Gastrocnemius medialis (tissue), 4 donors: ENCODE results near the gene DYNC2LI1.

Source experiments
- POLR2A ChIP-seq, 2 donors: fragments of 450-650 bp; IDR thresholded peaks; one replicate each; pipeline ENCODE4 v1.6.1; 2017; ENCODE audit warnings: antibody characterized with exemption in 2 of 2, mild to moderate bottlenecking in 2 of 2, moderate library complexity in 2 of 2
- TF ChIP-seq, protein P1 (sequence below), 5 experiments: fragments of 450-650 bp in 3 of 5; fragments of 200-600 bp in 2 of 5; sonication (generic) in 2 of 5; IDR thresholded peaks in 4 of 5; conservative IDR thresholded peaks in 1 of 5; 1 replicate in 4 of 5; 2 replicates in 1 of 5; pipeline ENCODE4 v1.5.1; 2016 to 2019; ENCODE audit warnings: antibody characterized with exemption in 5 of 5, mild to moderate bottlenecking in 3 of 5, moderate library complexity in 3 of 5

DNA sequence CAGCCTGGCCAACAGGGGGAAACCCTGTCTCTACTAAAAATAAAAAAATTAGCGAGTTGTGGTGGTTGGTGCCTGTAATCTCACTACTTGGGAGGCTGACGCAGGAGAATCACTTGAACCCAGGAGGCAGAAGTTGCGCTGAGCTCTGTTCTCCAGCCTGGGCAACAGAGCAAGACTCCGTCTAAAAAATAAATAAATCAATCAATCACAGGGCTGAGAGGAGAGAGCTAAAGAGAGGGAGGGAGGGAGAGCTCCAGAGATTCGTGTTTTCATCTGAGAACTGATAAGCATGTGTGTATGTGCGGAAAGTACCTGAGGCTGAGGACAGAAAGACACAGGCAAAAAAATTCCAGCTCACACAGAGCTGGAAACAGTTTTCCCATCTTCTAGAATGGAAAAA lies 37.2 kb upstream of the DYNC2LI1 start:
- TF ChIP-seq POLR2A (IDR thresholded peaks at IDR 0.05) = no peak
- TF ChIP-seq, protein P1, sequence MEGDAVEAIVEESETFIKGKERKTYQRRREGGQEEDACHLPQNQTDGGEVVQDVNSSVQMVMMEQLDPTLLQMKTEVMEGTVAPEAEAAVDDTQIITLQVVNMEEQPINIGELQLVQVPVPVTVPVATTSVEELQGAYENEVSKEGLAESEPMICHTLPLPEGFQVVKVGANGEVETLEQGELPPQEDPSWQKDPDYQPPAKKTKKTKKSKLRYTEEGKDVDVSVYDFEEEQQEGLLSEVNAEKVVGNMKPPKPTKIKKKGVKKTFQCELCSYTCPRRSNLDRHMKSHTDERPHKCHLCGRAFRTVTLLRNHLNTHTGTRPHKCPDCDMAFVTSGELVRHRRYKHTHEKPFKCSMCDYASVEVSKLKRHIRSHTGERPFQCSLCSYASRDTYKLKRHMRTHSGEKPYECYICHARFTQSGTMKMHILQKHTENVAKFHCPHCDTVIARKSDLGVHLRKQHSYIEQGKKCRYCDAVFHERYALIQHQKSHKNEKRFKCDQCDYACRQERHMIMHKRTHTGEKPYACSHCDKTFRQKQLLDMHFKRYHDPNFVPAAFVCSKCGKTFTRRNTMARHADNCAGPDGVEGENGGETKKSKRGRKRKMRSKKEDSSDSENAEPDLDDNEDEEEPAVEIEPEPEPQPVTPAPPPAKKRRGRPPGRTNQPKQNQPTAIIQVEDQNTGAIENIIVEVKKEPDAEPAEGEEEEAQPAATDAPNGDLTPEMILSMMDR (IDR thresholded peaks at IDR 0.05 in 4 of 5, conservative IDR thresholded peaks at IDR 0.05 in 1 of 5) = no peak
